D721Med (cell line): ENCODE results near the gene DERA.
A peak's percentile ranks its signal among the peaks of the same experiment; 100 is the strongest.

Experiments used
- DNase-seq: peaks from one replicate; pipeline ENCODE4 v3.0.0; 2011; ENCODE audit warnings: low spot score; ENCODE audit not compliant: insufficient read length
- FAIRE-seq: peaks from 2 replicates; lab custom pipeline; 2011; peaks lifted over from hg19 to GRCh38; lab: Jason Lieb, UNC
- CTCF ChIP-seq: IDR thresholded peaks from 2 replicates; pipeline ENCODE4 v1.5.1; 2012; ENCODE audit warnings: mild to moderate bottlenecking, control low read depth; ENCODE audit not compliant: insufficient read depth; ENCODE audit errors: missing control alignments

DERA gene

GRCh38 chr12:16072678-16073077 is 161.5 kb downstream of the DERA start:
- no peak for FAIRE-seq
- TF ChIP-seq CTCF = no peak
- DNase-seq = no peak

GRCh38 chr12:16074894-16075293 is 163.8 kb downstream of the DERA start:
- FAIRE-seq (no peak), DNase-seq (no peak)
- TF ChIP-seq CTCF = no peak

GRCh38 chr12:16075887-16076286 is 164.8 kb downstream of the DERA start:
- TF ChIP-seq CTCF = no peak

GRCh38 chr12:16076557-16076956 is 165.4 kb downstream of the DERA start:
- FAIRE-seq = no peak
- TF ChIP-seq CTCF = peak; percentile 88
- no peak for DNase-seq

More at GRCh38 chr12:16075887-16076286, 164.8 kb downstream of the DERA start:
- no peak for FAIRE-seq
- DNase-seq = no peak

GRCh38 chr12:16076970-16077522 is 165.9 kb downstream of the DERA start:
- DNase-seq = no peak
- TF ChIP-seq CTCF = no peak
- no peak for FAIRE-seq

GRCh38 chr12:16086462-16086861 is 175.3 kb downstream of the DERA start:
- no peak for DNase-seq
- no peak for FAIRE-seq
- no peak for TF ChIP-seq CTCF

- FAIRE-seq (no peak), DNase-seq (no peak)
- TF ChIP-seq CTCF = no peak
Observed at GRCh38 chr12:16086942-16087341, 175.8 kb downstream of the DERA start.
